Neural progenitor cell (in vitro differentiated cells): ENCODE data around the gene ERN1. TPM values are rescaled to one million over a fixed set of nuclear protein-coding genes. Genes with fewer than 3 reads are reported as not detected.
A peak's percentile ranks its signal among the peaks of the same experiment; 100 is the strongest.

Source experiments
- DNase-seq: peaks from one replicate; pipeline ENCODE4 v3.0.0-alpha.2; 2016; ENCODE audit warnings: low spot score
- H2AFZ ChIP-seq: fragments of 200-600 bp; sonication (generic); replicated peaks from 2 replicates; pipeline ENCODE4 v1.6.1; 2016; ENCODE audit warnings: antibody characterized with exemption
- H3F3A ChIP-seq: fragments of 200-600 bp; sonication (generic); 2 replicates; pipeline ENCODE4 v1.6.1; 2016; ENCODE audit warnings: antibody characterized with exemption, low read depth
- H3K27ac ChIP-seq: fragments of 200-600 bp; sonication (generic); 2 replicates; pipeline ENCODE4 v1.5.1; 2016; ENCODE audit warnings: mild to moderate bottlenecking
- H3K27me3 ChIP-seq: fragments of 200-600 bp; sonication (generic); 2 replicates; pipeline ENCODE4 v1.6.1; 2016; ENCODE audit warnings: mild to moderate bottlenecking, moderate library complexity
- H3K36me3 ChIP-seq: fragments of 200-600 bp; sonication (generic); 2 replicates; pipeline ENCODE4 v1.5.1; 2016
- H3K4me1 ChIP-seq: fragments of 200-600 bp; sonication (generic); 2 replicates; pipeline ENCODE4 v1.6.1; 2016; ENCODE audit warnings: mixed run types
- H3K4me2 ChIP-seq: fragments of 200-600 bp; sonication (generic); 2 replicates; pipeline ENCODE4 v1.6.1; 2016
- H3K4me3 ChIP-seq: fragments of 200-600 bp; sonication (generic); 2 replicates; pipeline ENCODE4 v1.5.1; 2016
- H3K79me2 ChIP-seq: fragments of 200-600 bp; sonication (generic); 2 replicates; pipeline ENCODE4 v1.6.1; 2016; ENCODE audit warnings: low read depth
- H3K9ac ChIP-seq: fragments of 200-600 bp; sonication (generic); 2 replicates; pipeline ENCODE4 v1.6.1; 2016
- H3K9me3 ChIP-seq: fragments of 200-600 bp; sonication (generic); 2 replicates; pipeline ENCODE4 v1.5.1; 2016; ENCODE audit warnings: low read depth
- H4K20me1 ChIP-seq: fragments of 200-600 bp; sonication (generic); 2 replicates; pipeline ENCODE4 v1.6.1; 2016; ENCODE audit warnings: low read depth
- H3K27ac Mint-ChIP-seq: 3 replicates; pipeline ENCODE4 v1.8.0; 2021; ENCODE audit warnings: mixed read lengths
- H3K27me3 Mint-ChIP-seq: 2 replicates; pipeline ENCODE4 v1.8.0; 2022; ENCODE audit warnings: low read depth, mild to moderate bottlenecking, inconsistent platforms, moderate library complexity, mixed read lengths; ENCODE audit not compliant: insufficient read depth
- H3K36me3 Mint-ChIP-seq: 3 replicates; pipeline ENCODE4 v1.8.0; 2021; ENCODE audit warnings: mixed read lengths
- H3K4me1 Mint-ChIP-seq: 3 replicates; pipeline ENCODE4 v1.8.0; 2021; ENCODE audit warnings: mixed read lengths
- H3K4me3 Mint-ChIP-seq: 3 replicates; pipeline ENCODE4 v1.8.0; 2021; ENCODE audit warnings: mild to moderate bottlenecking, moderate library complexity, mixed read lengths
- H3K9me3 Mint-ChIP-seq: 3 replicates; pipeline ENCODE4 v1.8.0; 2020; ENCODE audit warnings: mixed read lengths
- EZH2 ChIP-seq: fragments of 200-600 bp; sonication (generic); IDR thresholded peaks from 2 replicates; pipeline ENCODE4 v1.6.1; 2017; ENCODE audit warnings: antibody characterized with exemption, mild to moderate bottlenecking, moderate library complexity
- EZH2phosphoT487 ChIP-seq: fragments of 200-600 bp; sonication (generic); IDR thresholded peaks from 2 replicates; pipeline ENCODE4 v1.6.1; 2017; ENCODE audit warnings: antibody characterized with exemption
- total RNA-seq: library from RNA; depleted of rRNA; stranded (reverse); fragments of >200 nt; gene quantifications from 2 replicates; pipeline ENCODE4 v1.2.3, GENCODE V29; 2015; ENCODE audit warnings: low replicate concordance
- TF ChIP-seq, protein P1 (sequence below): fragments of 200-600 bp; sonication (generic); IDR thresholded peaks from 2 replicates; pipeline ENCODE4 v1.5.1; 2017; ENCODE audit warnings: antibody characterized with exemption, mild to moderate bottlenecking

Gene ERN1
- total RNA-seq, 1 donor from 2014 or later: 2.4 TPM

DNA sequence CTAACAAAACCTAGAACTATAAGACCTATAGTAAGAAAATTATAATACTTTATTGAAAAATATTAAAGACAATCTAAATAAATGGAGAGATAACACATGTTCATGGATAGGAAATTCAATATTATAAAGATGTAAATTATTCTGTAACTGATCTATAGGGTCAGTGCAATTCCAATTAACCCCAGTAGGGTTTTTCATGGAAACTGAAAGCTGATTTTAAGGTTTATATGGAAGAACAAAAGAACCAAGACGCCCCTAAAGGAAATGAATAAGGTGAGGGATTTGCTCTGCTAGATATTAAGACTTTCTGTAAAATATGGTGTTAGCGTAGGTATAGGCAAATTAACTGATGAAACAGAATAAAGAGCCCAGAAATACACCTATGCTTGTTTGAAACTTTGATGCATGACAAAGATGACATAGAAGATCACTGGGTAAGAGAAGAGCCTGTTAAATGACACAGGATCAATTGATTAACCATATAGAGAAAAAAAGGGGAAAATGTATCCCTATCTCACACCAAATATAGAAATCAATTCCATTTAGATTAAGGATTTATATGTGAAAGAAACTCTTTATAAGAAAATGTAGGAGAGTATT lies 112.5 kb downstream of the ERN1 start:
- no peaks in the 10 kb centered on the region for H3K9me3 ChIP-seq
- no peak for TF ChIP-seq EZH2
- TF ChIP-seq EZH2phosphoT487: no peak
- TF ChIP-seq, protein P1, sequence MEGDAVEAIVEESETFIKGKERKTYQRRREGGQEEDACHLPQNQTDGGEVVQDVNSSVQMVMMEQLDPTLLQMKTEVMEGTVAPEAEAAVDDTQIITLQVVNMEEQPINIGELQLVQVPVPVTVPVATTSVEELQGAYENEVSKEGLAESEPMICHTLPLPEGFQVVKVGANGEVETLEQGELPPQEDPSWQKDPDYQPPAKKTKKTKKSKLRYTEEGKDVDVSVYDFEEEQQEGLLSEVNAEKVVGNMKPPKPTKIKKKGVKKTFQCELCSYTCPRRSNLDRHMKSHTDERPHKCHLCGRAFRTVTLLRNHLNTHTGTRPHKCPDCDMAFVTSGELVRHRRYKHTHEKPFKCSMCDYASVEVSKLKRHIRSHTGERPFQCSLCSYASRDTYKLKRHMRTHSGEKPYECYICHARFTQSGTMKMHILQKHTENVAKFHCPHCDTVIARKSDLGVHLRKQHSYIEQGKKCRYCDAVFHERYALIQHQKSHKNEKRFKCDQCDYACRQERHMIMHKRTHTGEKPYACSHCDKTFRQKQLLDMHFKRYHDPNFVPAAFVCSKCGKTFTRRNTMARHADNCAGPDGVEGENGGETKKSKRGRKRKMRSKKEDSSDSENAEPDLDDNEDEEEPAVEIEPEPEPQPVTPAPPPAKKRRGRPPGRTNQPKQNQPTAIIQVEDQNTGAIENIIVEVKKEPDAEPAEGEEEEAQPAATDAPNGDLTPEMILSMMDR: peak; percentile 36
- no peaks in the 10 kb centered on the region for H4K20me1 ChIP-seq
- Mint-ChIP-seq H3K9me3 (no peaks in the 10 kb centered on the region), H3K36me3 (no peaks in the 10 kb centered on the region), H3K4me3 (no peak overlapping the region), H3K27me3 (peaks cover 2% of the 10 kb centered on the region), H3K27ac (no peak overlapping the region), H3K4me1 (peaks cover 2% of the 10 kb centered on the region)
- no peak overlapping the region for H3K27ac ChIP-seq
- no peaks in the 10 kb centered on the region for H3K79me2 ChIP-seq
- no peak overlapping the region for H3K4me3 ChIP-seq
- no peak overlapping the region for H3K9ac ChIP-seq
- H3K36me3 ChIP-seq: no peaks in the 10 kb centered on the region
- DNase-seq: no peak
- no peaks in the 10 kb centered on the region for H3F3A ChIP-seq
- no peak overlapping the region for H3K4me2 ChIP-seq
- no peaks in the 10 kb centered on the region for H3K27me3 ChIP-seq
- peaks cover 5% of the 10 kb centered on the region for H3K4me1 ChIP-seq
- no peak overlapping the region for H2AFZ ChIP-seq

DNA sequence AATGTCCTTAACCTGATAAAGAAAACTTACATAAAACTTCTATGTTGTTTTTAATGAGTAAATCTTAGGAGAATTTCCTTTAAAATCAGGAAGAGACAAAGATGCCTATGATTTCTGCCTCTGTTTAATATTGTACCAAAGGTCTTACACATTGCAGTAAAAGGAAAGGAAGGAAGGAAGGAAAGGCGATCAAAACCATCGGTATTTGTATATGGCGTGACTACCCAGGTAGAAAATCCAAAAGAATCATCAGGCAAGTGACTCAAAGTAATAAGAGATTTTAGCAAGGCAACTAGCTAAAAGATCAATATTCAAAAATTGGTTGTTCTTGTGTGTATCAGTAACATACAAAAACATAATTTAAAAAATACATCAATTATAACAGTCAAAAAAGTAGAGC lies 113.0 kb downstream of the ERN1 start:
- Histone ChIP-seq H3K27me3 (no peaks in the 10 kb centered on the region), H3K9me3 (no peaks in the 10 kb centered on the region)
- no peak overlapping the region for H3K27ac Mint-ChIP-seq

DNA sequence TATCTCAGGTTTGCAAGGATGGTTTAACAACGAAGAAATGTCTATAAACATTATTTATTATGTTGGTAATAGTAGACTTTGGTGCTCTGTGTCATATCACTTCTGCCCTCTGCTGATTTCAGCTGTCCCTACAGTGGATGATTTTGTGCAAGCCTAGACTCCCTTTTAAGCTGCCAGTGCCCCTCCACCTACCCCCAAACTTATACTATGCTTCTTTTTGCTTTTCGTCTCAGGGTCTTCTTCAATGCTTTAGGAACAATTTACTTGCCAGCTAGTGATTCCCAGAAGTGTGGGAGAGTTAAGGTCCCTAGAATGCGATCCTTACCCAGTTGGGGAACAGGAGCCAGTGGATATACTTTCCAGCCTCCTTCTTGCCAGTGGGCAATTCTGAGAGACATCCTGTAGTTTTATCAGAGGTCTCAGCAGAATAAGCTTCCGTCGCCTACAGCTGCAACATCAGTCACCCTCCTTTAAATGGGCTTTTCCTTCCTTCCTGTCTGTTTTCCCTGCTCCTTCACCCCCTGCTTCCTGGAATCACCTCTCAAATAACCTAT lies 113.6 kb downstream of the ERN1 start:
- Histone ChIP-seq H3K79me2 (no peaks in the 10 kb centered on the region), H3K27me3 (no peaks in the 10 kb centered on the region), H2AFZ (peak overlapping the region; percentile 70), H4K20me1 (no peaks in the 10 kb centered on the region), H3K4me1 (peaks cover 5% of the 10 kb centered on the region), H3K9ac (no peak overlapping the region), H3K4me2 (no peak overlapping the region), H3K9me3 (no peaks in the 10 kb centered on the region), H3K27ac (no peak overlapping the region), H3K36me3 (no peaks in the 10 kb centered on the region), H3F3A (no peaks in the 10 kb centered on the region), H3K4me3 (no peak overlapping the region)
- H3K36me3 Mint-ChIP-seq: no peaks in the 10 kb centered on the region
- peaks cover 2% of the 10 kb centered on the region for H3K27me3 Mint-ChIP-seq
- H3K27ac Mint-ChIP-seq: no peak overlapping the region
- TF ChIP-seq, protein P1: peak; percentile 15
- no peak for TF ChIP-seq EZH2phosphoT487
- no peak overlapping the region for H3K4me3 Mint-ChIP-seq
- peaks cover 2% of the 10 kb centered on the region for H3K4me1 Mint-ChIP-seq
- H3K9me3 Mint-ChIP-seq: no peaks in the 10 kb centered on the region
- DNase-seq: no peak

More for the DNA sequence above, 113.0 kb downstream of the ERN1 start:
- Histone ChIP-seq H3K4me1 (peaks cover 5% of the 10 kb centered on the region), H2AFZ (peak overlapping the region; percentile 70), H3K4me3 (no peak overlapping the region), H4K20me1 (no peaks in the 10 kb centered on the region), H3F3A (no peaks in the 10 kb centered on the region), H3K27ac (no peak overlapping the region), H3K9ac (no peak overlapping the region), H3K4me2 (no peak overlapping the region), H3K79me2 (no peaks in the 10 kb centered on the region), H3K36me3 (no peaks in the 10 kb centered on the region)
- Mint-ChIP-seq H3K4me1 (peaks cover 2% of the 10 kb centered on the region), H3K4me3 (no peak overlapping the region), H3K36me3 (no peaks in the 10 kb centered on the region), H3K9me3 (no peaks in the 10 kb centered on the region), H3K27me3 (peaks cover 2% of the 10 kb centered on the region)
- TF ChIP-seq, protein P1: no peak
- TF ChIP-seq EZH2phosphoT487: no peak
- no peak for TF ChIP-seq EZH2
- DNase-seq: no peak
